HepG2 (cell line): ENCODE results near the gene ALDH3A1. TPM values are rescaled to one million over a fixed set of nuclear protein-coding genes. Genes with fewer than 3 reads are reported as not detected.
A peak's percentile ranks its signal among the peaks of the same experiment; 100 is the strongest.

Experiments
- AGO1 ChIP-seq: fragments of 200-400 bp; formaldehyde crosslinking; IDR thresholded peaks from 2 replicates; pipeline ENCODE4 v1.6.1; 2017; ENCODE audit warnings: mild to moderate bottlenecking, low read depth, low read length, moderate library complexity; ENCODE audit not compliant: poor library complexity, severe bottlenecking
- ASH2L ChIP-seq: fragments of 300-600, 200-600 bp; sonication (generic); IDR thresholded peaks from 2 replicates; pipeline ENCODE4 v1.7.0; 2017; ENCODE audit warnings: low read depth, mild to moderate bottlenecking, moderate library complexity, mixed read lengths, low read length; ENCODE audit not compliant: insufficient read length
- IRF2 ChIP-seq: IDR thresholded peaks from 2 replicates; pipeline ENCODE4 v1.6.1; 2018; ENCODE audit warnings: missing genetic modification reagents, missing compliant biosample characterization
- MAFK ChIP-seq, 2 experiments: IDR thresholded peaks in 1 of 2; conservative IDR thresholded peaks in 1 of 2; 2 replicates each; pipeline ENCODE4 v1.6.1; 2011; ENCODE audit warnings: improper control_type of control experiment in 2 of 2, low read length in 2 of 2
- MEIS2 ChIP-seq: sonication (generic); formaldehyde crosslinking; IDR thresholded peaks from 2 replicates; pipeline ENCODE4 v1.9.0; 2021; ENCODE audit warnings: mild to moderate bottlenecking, missing genetic modification reagents
- MXD1 ChIP-seq: sonication (generic); formaldehyde crosslinking; IDR thresholded peaks from 2 replicates; pipeline ENCODE4 v1.4.0; 2020; ENCODE audit warnings: mild to moderate bottlenecking, missing genetic modification reagents
- MZF1 ChIP-seq: sonication (generic); formaldehyde crosslinking; IDR thresholded peaks from 2 replicates; pipeline ENCODE4 v1.8.1; 2023; ENCODE audit warnings: mild to moderate bottlenecking, missing genetic modification reagents, borderline replicate concordance
- PHF8 ChIP-seq: sonication (generic); formaldehyde crosslinking; IDR thresholded peaks from 2 replicates; pipeline ENCODE4 v1.5.0; 2020; ENCODE audit warnings: missing genetic modification reagents
- PPARG ChIP-seq: conservative IDR thresholded peaks from 2 replicates; pipeline ENCODE4 v1.6.1; 2016; ENCODE audit warnings: missing biosample characterization, missing genetic modification reagents
- RORA ChIP-seq: sonication (generic); formaldehyde crosslinking; IDR thresholded peaks from 2 replicates; pipeline ENCODE4 v1.5.0; 2020; ENCODE audit warnings: mild to moderate bottlenecking, missing genetic modification reagents, moderate library complexity
- SIX1 ChIP-seq: sonication (generic); formaldehyde crosslinking; IDR thresholded peaks from 2 replicates; pipeline ENCODE4 v1.4.0; 2020; ENCODE audit warnings: missing genetic modification reagents, borderline replicate concordance
- STAG1 ChIP-seq: sonication (generic); formaldehyde crosslinking; IDR thresholded peaks from 2 replicates; pipeline ENCODE4 v1.4.0; 2020; ENCODE audit warnings: missing genetic modification reagents
- TGIF2 ChIP-seq: IDR thresholded peaks from 2 replicates; pipeline ENCODE4 v1.6.1; 2016; ENCODE audit warnings: control low read depth, missing compliant biosample characterization
- ZBTB38 ChIP-seq: sonication (generic); formaldehyde crosslinking; IDR thresholded peaks from 2 replicates; pipeline ENCODE4 v1.5.1; 2020; ENCODE audit warnings: mild to moderate bottlenecking, missing genetic modification reagents
- ZBTB7A ChIP-seq: sonication (generic); formaldehyde crosslinking; IDR thresholded peaks from 2 replicates; pipeline ENCODE4 v1.8.0; 2022; ENCODE audit warnings: mild to moderate bottlenecking, missing genetic modification reagents
- ZFY ChIP-seq: sonication (generic); formaldehyde crosslinking; IDR thresholded peaks from 2 replicates; pipeline ENCODE4 v1.4.0; 2020; ENCODE audit warnings: missing genetic modification reagents
- ZMYM4 ChIP-seq: sonication (generic); formaldehyde crosslinking; IDR thresholded peaks from 2 replicates; pipeline ENCODE4 v1.8.1; 2023; ENCODE audit warnings: mild to moderate bottlenecking, missing genetic modification reagents
- ZNF274 ChIP-seq: sonication (generic); formaldehyde crosslinking; IDR thresholded peaks from 2 replicates; pipeline ENCODE4 v1.5.1; 2020; ENCODE audit warnings: mild to moderate bottlenecking, missing genetic modification reagents
- ZNF510 ChIP-seq: sonication (generic); formaldehyde crosslinking; IDR thresholded peaks from 2 replicates; pipeline ENCODE4 v1.4.0; 2020; ENCODE audit warnings: low read depth, mild to moderate bottlenecking, missing genetic modification reagents
- ZNF563 ChIP-seq: sonication (generic); formaldehyde crosslinking; IDR thresholded peaks from 2 replicates; pipeline ENCODE4 v1.8.0; 2022; ENCODE audit warnings: mild to moderate bottlenecking, moderate library complexity, missing genetic modification reagents
- ZNF790 ChIP-seq: sonication (generic); formaldehyde crosslinking; IDR thresholded peaks from 2 replicates; pipeline ENCODE4 v1.8.0; 2022; ENCODE audit warnings: missing genetic modification reagents, mild to moderate bottlenecking, borderline replicate concordance
- polyA plus RNA-seq, 8 experiments: library from polyadenylated mRNA; depleted of rRNA in 3 of 8; stranded (reverse) in 7 of 8; unstranded in 1 of 8; fragments of >200 nt; fragmentation: Illumina TruSeq in 4 of 8; extraction: Trizol in 4 of 8; gene quantifications; 2 replicates each; pipeline versions ENCODE4 v1.2.1 to v1.2.3, GENCODE V29; 2011 to 2016; ENCODE audit warnings: low read depth in 4 of 8, missing spikeins in 1 of 8, mixed read lengths in 1 of 8; ENCODE audit not compliant: insufficient read depth in 1 of 8
- total RNA-seq, 5 experiments: library from RNA; depleted of rRNA; stranded (reverse); fragments of >200 nt; fragmentation: Illumina TruSeq; extraction: Trizol; gene quantifications; 2 replicates each; pipeline ENCODE4 v1.2.3, GENCODE V29; 2016; ENCODE audit warnings: low read depth in 1 of 5
- TF ChIP-seq, protein P1 (sequence below): sonication (generic); formaldehyde crosslinking; IDR thresholded peaks from 2 replicates; pipeline ENCODE4 v1.9.0; 2021; ENCODE audit warnings: missing genetic modification reagents, mild to moderate bottlenecking, borderline replicate concordance
- TF ChIP-seq, protein P2 (sequence below): sonication (generic); formaldehyde crosslinking; IDR thresholded peaks from 2 replicates; pipeline ENCODE4 v1.4.0; 2020; ENCODE audit warnings: missing genetic modification reagents
- TF ChIP-seq, protein P3 (sequence below): sonication (generic); formaldehyde crosslinking; IDR thresholded peaks from 2 replicates; pipeline ENCODE4 v1.5.0; 2020; ENCODE audit warnings: mild to moderate bottlenecking, low read depth, missing genetic modification reagents, borderline replicate concordance
- TF ChIP-seq, protein P4 (sequence below): sonication (generic); formaldehyde crosslinking; IDR thresholded peaks from 2 replicates; pipeline ENCODE4 v1.4.0; 2020; ENCODE audit warnings: missing genetic modification reagents
- TF ChIP-seq, protein P5 (sequence below): IDR thresholded peaks from 2 replicates; pipeline ENCODE4 v1.6.1; 2016; ENCODE audit warnings: missing compliant biosample characterization, missing genetic modification reagents, borderline replicate concordance

ALDH3A1 gene
- total and polyA plus RNA-seq, 2 of the 13 experiments (the other 11 are each of a cell fraction or from before 2014, with no cell fraction given), result 0.07 to 0.62 TPM

- TF ChIP-seq ZNF274 (no peak), ZNF790 (no peak), STAG1 (CRISPR knock-in tag) (peak; percentile 90), PHF8 (CRISPR knock-in tag) (no peak), ASH2L (no peak), ZMYM4 (peak; percentile 62; the same call in 1 of the 2 replicates), MZF1 (CRISPR knock-in tag) (no peak), ZFY (CRISPR knock-in tag) (peak; percentile 31; the same call in 1 of the 2 replicates), RORA (CRISPR knock-in tag) (no peak), AGO1 (no peak), MAFK (conservative IDR thresholded peaks at IDR 0.05 in 1 of 2, IDR thresholded peaks at IDR 0.05 in 1 of 2; ENCODE audit: low read length in 2 of 2) (no peak), ZNF510 (no peak), TGIF2 (CRISPR knock-in tag) (no peak), SIX1 (CRISPR knock-in tag) (no peak), ZNF563 (CRISPR knock-in tag) (no peak), MEIS2 (CRISPR knock-in tag) (0 out of 2 replicates have a peak, but pooled peaks have one; percentile 46), ZBTB38 (CRISPR knock-in tag) (no peak), MXD1 (CRISPR knock-in tag) (no peak), PPARG (CRISPR knock-in tag) (no peak), ZBTB7A (CRISPR knock-in tag) (no peak), IRF2 (CRISPR knock-in tag) (no peak)
- TF ChIP-seq, protein P1, sequence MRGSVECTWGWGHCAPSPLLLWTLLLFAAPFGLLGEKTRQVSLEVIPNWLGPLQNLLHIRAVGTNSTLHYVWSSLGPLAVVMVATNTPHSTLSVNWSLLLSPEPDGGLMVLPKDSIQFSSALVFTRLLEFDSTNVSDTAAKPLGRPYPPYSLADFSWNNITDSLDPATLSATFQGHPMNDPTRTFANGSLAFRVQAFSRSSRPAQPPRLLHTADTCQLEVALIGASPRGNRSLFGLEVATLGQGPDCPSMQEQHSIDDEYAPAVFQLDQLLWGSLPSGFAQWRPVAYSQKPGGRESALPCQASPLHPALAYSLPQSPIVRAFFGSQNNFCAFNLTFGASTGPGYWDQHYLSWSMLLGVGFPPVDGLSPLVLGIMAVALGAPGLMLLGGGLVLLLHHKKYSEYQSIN (CRISPR knock-in tag), result no peak
- TF ChIP-seq, protein P2, sequence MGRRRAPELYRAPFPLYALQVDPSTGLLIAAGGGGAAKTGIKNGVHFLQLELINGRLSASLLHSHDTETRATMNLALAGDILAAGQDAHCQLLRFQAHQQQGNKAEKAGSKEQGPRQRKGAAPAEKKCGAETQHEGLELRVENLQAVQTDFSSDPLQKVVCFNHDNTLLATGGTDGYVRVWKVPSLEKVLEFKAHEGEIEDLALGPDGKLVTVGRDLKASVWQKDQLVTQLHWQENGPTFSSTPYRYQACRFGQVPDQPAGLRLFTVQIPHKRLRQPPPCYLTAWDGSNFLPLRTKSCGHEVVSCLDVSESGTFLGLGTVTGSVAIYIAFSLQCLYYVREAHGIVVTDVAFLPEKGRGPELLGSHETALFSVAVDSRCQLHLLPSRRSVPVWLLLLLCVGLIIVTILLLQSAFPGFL (CRISPR knock-in tag), result no peak
- TF ChIP-seq, protein P3, sequence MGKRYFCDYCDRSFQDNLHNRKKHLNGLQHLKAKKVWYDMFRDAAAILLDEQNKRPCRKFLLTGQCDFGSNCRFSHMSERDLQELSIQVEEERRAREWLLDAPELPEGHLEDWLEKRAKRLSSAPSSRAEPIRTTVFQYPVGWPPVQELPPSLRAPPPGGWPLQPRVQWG (CRISPR knock-in tag), result no peak
- TF ChIP-seq, protein P4, sequence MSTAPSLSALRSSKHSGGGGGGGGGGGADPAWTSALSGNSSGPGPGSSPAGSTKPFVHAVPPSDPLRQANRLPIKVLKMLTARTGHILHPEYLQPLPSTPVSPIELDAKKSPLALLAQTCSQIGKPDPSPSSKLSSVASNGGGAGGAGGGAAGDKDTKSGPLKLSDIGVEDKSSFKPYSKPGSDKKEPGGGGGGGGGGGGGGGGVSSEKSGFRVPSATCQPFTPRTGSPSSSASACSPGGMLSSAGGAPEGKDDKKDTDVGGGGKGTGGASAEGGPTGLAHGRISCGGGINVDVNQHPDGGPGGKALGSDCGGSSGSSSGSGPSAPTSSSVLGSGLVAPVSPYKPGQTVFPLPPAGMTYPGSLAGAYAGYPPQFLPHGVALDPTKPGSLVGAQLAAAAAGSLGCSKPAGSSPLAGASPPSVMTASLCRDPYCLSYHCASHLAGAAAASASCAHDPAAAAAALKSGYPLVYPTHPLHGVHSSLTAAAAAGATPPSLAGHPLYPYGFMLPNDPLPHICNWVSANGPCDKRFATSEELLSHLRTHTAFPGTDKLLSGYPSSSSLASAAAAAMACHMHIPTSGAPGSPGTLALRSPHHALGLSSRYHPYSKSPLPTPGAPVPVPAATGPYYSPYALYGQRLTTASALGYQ (CRISPR knock-in tag), result no peak
- TF ChIP-seq, protein P5, sequence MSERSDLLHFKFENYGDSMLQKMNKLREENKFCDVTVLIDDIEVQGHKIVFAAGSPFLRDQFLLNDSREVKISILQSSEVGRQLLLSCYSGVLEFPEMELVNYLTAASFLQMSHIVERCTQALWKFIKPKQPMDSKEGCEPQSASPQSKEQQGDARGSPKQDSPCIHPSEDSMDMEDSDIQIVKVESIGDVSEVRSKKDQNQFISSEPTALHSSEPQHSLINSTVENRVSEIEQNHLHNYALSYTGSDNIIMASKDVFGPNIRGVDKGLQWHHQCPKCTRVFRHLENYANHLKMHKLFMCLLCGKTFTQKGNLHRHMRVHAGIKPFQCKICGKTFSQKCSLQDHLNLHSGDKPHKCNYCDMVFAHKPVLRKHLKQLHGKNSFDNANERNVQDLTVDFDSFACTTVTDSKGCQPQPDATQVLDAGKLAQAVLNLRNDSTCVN (CRISPR knock-in tag), result no peak
Measured at GRCh38 chr17:19762515-19762961, 14.4 kb upstream of the ALDH3A1 start (continued).
